GM10266 (cell line): ENCODE measurements around the gene TTC8.

Source experiments
- DNase-seq: peaks from one replicate; pipeline ENCODE4 v3.0.0; 2012; ENCODE audit errors: extremely low spot score
- TF ChIP-seq, protein P1 (sequence below): IDR thresholded peaks from 2 replicates; pipeline ENCODE4 v1.5.1; 2012; ENCODE audit warnings: mild to moderate bottlenecking, low read depth; ENCODE audit not compliant: control insufficient read depth, insufficient read depth; ENCODE audit errors: missing control alignments

The TTC8 gene

DNA sequence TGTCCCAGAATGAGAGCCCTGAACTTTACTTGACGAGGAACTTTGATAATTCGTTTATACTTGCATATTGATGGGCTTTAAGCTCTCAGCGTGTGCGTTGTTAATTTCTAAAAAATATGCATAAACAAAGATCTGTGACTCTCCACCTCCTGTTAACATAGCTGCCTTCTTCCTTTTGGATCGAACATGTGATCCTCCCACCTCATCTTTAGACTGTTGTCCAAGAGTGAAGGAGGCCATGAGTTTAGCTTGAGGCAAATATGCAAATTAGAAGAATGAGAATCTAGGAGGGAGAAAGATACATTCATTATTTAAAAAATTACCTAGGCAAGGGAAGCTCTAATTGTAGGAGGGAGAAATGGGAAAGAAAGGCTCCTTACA lies 617 bp downstream of the TTC8 start:
- TF ChIP-seq, protein P1, sequence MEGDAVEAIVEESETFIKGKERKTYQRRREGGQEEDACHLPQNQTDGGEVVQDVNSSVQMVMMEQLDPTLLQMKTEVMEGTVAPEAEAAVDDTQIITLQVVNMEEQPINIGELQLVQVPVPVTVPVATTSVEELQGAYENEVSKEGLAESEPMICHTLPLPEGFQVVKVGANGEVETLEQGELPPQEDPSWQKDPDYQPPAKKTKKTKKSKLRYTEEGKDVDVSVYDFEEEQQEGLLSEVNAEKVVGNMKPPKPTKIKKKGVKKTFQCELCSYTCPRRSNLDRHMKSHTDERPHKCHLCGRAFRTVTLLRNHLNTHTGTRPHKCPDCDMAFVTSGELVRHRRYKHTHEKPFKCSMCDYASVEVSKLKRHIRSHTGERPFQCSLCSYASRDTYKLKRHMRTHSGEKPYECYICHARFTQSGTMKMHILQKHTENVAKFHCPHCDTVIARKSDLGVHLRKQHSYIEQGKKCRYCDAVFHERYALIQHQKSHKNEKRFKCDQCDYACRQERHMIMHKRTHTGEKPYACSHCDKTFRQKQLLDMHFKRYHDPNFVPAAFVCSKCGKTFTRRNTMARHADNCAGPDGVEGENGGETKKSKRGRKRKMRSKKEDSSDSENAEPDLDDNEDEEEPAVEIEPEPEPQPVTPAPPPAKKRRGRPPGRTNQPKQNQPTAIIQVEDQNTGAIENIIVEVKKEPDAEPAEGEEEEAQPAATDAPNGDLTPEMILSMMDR: no peak
- DNase-seq: no peak

DNA sequence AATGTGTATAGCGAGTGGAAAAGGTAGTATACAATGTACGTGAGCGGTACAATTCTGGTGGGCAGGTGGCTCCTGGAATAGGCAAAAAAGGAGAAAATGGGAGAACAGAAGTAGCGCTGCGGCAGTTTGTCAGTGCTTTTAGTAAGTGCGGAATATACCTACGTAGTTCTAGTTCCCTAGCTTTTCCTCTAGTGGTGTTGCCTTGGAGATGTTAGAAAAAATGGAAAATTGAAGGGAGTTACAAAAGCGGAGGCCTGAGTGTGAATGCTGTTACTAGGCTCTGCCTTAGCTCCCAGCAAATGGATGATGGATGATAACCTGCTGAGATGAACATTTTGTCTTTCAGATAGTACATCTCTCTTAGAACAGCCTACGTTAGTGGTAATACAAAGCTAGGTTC lies 1.1 kb downstream of the TTC8 start:
- DNase-seq: no peak
- TF ChIP-seq, protein P1: no peak

DNA sequence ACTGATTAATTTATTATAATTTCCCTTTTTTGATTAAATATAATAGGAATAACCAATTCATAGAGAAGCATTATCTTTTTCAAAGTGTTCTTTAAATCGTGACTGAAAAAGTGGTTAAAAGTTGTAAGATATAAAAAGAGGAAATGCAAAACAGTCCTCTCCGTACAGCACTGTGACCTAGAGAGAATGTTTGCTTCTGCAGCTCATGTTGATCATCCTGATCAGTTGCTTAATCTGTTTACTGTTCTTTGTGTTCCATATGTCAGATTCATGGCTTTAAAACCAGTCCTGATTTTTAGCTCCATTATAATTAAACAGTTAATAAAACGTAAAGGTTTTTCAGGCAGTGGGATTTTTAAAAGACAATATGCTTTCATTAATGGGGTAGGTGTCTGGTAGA lies 4.7 kb downstream of the TTC8 start:
- TF ChIP-seq, protein P1: no peak
- no peak for DNase-seq

DNA sequence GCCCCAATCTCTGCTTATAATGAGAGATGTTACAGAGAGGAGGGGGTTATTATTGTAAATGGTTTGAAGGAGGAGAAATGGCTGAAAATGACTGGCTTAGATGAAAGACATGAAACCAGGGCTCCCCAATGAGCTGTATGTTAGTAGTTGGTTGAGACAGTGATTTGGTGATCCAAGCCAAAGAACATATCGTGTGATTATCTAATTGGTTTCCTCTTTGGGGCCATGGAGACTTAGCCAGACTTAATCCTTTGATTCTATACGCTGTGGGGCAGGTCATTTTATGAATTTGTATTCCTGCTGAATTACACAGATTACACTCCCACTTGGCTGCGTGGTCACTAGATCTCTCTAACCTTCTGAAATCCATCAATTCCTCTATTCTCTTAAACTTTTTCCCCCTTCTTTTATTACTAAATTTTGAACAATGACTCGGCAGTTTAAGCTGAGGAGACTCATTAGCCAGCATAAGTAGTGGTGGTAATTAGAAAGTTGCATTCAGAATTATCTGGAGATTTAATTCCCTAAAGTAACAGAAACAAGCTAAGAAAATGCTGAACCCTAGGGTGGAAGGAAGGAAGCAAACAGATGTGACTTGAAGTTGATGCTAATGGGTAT lies 5.3 kb downstream of the TTC8 start:
- DNase-seq: no peak
- TF ChIP-seq, protein P1: no peak

DNA sequence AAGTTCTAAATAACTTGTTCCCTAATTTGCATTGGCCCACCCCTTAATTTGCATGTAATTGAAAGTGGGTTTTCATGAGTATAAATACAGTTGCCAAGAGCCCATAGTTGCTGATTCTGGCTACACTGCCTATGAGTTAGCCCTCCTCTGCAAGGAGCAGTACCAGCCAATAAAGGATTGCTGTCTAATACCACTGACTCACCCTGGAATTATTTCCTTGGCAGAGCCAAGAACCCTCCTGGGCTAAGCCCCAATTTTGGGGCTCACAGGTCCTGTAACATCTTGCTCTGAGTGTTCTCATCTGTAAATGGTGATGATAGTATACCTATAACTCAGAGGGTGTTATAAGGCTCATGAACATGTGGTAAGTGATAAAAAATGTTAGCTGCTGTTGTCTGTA lies 6.8 kb downstream of the TTC8 start:
- TF ChIP-seq, protein P1: no peak
- DNase-seq: no peak

DNA sequence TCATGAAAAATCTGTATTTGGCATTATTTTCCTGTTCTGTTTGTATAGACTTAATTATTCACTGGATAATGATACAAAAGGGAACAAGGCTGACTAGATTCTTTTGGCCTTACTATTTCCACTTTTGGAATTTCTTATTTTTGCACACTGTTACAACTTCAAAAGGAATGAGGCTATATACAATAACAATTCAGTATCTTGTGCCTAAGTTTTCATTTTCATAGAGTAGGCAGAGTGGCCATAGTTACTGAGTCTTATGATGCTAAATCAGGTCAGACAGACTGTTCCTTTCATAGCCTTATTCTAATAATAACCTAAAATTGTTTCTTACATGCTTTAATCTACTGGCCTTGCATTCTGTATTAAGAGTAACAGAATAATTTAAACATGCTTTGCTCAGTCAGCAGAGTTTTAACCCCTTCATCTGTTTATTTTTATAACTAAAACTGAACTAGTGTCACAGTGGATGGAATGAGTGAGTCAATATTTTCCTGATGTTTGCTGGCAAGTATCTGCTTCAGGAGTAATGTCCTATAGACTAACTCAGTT lies 10.5 kb downstream of the TTC8 start:
- TF ChIP-seq, protein P1: no peak
- DNase-seq: no peak

DNA sequence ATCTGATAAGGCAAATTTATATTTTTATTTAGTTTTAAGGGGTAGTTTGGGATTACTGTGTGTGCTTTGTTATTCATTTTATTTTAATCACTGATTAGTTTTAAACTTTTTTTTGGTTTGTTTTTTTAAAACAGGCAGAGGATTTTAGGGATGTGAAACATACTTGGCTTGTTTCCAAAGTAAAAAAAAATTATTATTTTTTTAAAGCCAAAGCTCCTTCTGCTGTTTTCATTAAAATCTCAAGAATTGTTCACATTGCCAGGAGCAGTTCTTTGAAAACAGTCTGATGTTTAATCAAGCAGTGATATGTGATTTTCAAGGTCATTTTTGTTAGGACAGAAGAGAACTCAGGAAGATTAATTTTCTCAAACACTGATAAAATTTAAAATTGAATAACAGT lies 11.2 kb downstream of the TTC8 start:
- TF ChIP-seq, protein P1: no peak
- DNase-seq: no peak
